KMS-11 (cell line): ENCODE results near the gene PKIG.

Experiments used
- H2AFZ ChIP-seq: fragments of 200-600 bp; sonication (generic); 2 replicates; pipeline ENCODE4 v1.6.1; 2016; ENCODE audit warnings: antibody characterized with exemption, mixed run types, low read depth
- H3K27ac ChIP-seq: fragments of 200-600 bp; sonication (generic); 2 replicates; pipeline ENCODE4 v1.6.1; 2016; ENCODE audit warnings: mild to moderate bottlenecking, mixed run types
- H3K27me3 ChIP-seq: fragments of 200-600 bp; sonication (generic); 2 replicates; pipeline ENCODE4 v1.6.1; 2017; ENCODE audit warnings: mild to moderate bottlenecking, low read depth, mixed run types, moderate library complexity; ENCODE audit not compliant: insufficient read depth
- H3K36me3 ChIP-seq: fragments of 200-600 bp; sonication (generic); 2 replicates; pipeline ENCODE4 v1.6.1; 2017; ENCODE audit warnings: mild to moderate bottlenecking, mixed run types; ENCODE audit not compliant: insufficient read depth
- H3K4me1 ChIP-seq: fragments of 200-600 bp; sonication (generic); 2 replicates; pipeline ENCODE4 v1.6.1; 2016; ENCODE audit warnings: mild to moderate bottlenecking, low read depth, mixed run types; ENCODE audit not compliant: poor library complexity, severe bottlenecking
- H3K4me2 ChIP-seq: fragments of 200-600 bp; sonication (generic); 2 replicates; pipeline ENCODE4 v1.7.0; 2016; ENCODE audit warnings: mild to moderate bottlenecking, mixed run types
- H3K4me3 ChIP-seq: fragments of 200-600 bp; sonication (generic); IDR thresholded peaks from 2 replicates; pipeline ENCODE4 v1.6.1; 2017; ENCODE audit warnings: low read depth, low read length, mixed read lengths; ENCODE audit not compliant: insufficient read depth
- H3K79me2 ChIP-seq: fragments of 200-600 bp; sonication (generic); 2 replicates; pipeline ENCODE4 v1.6.1; 2016; ENCODE audit warnings: low read depth, mixed run types; ENCODE audit not compliant: insufficient read depth
- H3K9ac ChIP-seq: fragments of 200-600 bp; sonication (generic); 2 replicates; pipeline ENCODE4 v1.6.1; 2016; ENCODE audit warnings: mild to moderate bottlenecking, mixed run types
- H4K20me1 ChIP-seq: fragments of 200-600 bp; sonication (generic); 2 replicates; pipeline ENCODE4 v1.6.1; 2016; ENCODE audit warnings: mild to moderate bottlenecking, mixed run types; ENCODE audit not compliant: insufficient read depth
- CTCF ChIP-seq: fragments of 200-600 bp; sonication (generic); conservative IDR thresholded peaks from 2 replicates; pipeline ENCODE4 v1.6.1; 2017; ENCODE audit warnings: low read depth, mild to moderate bottlenecking, antibody characterized with exemption, low read length, moderate library complexity, mixed read lengths

PKIG gene

GRCh38 chr20:44641325-44641724 lies 58.9 kb downstream of the PKIG start:
- peaks cover 60% of the 10 kb centered on the region for H3K4me1 ChIP-seq
- peak overlapping the region; percentile 91; the same call in 1 of the 2 replicates for H3K27ac ChIP-seq
- TF ChIP-seq CTCF = no peak
- H4K20me1 ChIP-seq = no peaks in the 10 kb centered on the region
- H3K27me3 ChIP-seq = no peaks in the 10 kb centered on the region
- no peaks in the 10 kb centered on the region; the same call in 1 of the 2 replicates for H3K36me3 ChIP-seq
- H3K79me2 ChIP-seq = peaks cover 70% of the 10 kb centered on the region
- no peak overlapping the region for H2AFZ ChIP-seq
- no peak overlapping the region for H3K4me3 ChIP-seq
- H3K9ac ChIP-seq = no peak overlapping the region; the same call in 1 of the 2 replicates
- H3K4me2 ChIP-seq = peak overlapping the region; percentile 86; the same call in 1 of the 2 replicates

DNA sequence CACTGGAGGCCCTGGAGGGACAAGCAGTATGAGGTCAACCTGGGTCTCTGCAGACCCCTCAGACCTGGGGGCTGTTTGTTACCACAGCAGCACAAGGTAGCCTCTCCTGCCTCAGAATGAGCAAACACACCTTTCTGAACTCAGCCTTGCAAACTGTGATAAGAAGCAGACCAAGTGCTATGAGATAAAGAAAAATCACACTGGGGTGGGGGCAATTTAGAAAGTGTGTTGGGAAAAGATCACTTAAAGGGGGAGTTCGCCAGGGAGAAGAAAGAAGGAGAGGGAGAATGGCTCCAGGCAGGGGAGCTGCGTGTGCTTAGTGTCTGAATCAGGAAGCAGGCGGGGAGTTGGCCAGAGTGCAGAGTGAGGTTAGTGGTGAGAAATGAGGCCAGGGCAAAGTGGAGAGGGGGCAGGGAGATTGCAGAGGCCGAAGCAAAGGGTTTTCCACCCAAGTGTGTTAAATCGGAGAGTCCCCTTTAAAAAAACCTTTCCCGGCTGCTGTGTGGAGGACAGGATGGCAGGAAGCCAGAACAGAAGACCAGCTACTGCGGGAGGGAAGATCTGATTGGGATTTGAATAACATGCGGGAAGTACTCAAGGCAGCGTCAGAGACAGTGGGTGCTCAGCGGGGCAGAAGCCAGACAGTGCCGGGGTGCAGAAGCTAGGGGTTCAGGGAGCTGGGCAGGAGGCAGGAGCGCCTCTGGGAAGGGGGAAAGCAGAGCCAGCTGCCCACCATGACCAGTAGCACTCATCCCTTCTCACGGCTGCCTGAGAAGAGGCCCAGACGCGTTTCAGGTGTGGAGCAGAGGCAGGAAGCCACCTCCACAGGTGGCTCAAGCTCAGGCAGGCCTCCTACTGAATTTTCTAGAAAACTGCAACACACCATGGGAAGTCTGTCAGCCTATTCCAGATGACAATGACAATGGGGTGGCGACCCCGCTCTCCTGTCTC lies 60.1 kb downstream of the PKIG start:
- Histone ChIP-seq H3K36me3 (no peaks in the 10 kb centered on the region; the same call in 1 of the 2 replicates), H3K9ac (peak overlapping the region; percentile 66; the same call in 1 of the 2 replicates)

DNA sequence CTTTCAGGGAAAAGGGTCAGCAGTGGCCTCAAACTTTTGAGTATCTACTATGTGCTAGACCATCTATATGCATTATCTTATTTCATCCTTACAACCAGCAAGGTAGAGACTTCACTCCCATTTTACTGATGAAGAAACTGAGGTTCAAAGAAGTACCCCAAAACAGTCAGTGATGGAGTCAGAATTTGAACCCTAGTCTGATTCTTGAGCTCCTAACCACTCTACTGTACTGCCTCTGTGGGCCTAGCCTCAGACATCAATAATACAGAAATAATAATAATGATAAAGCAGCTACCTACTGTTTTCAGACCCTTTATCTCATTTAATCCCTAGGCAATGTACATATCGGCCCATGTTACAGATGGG lies 60.8 kb downstream of the PKIG start:
- Histone ChIP-seq H4K20me1 (no peaks in the 10 kb centered on the region), H3K4me1 (peaks cover 79% of the 10 kb centered on the region), H3K9ac (peak overlapping the region; percentile 66; the same call in 1 of the 2 replicates), H3K36me3 (no peaks in the 10 kb centered on the region; the same call in 1 of the 2 replicates), H3K79me2 (peaks cover 65% of the 10 kb centered on the region), H2AFZ (no peak overlapping the region), H3K27ac (peak overlapping the region; percentile 91), H3K4me2 (peak overlapping the region; percentile 86), H3K27me3 (no peaks in the 10 kb centered on the region), H3K4me3 (no peak overlapping the region)
- no peak; the same call in none of the 2 replicates for TF ChIP-seq CTCF

More for the DNA sequence above, 60.1 kb downstream of the PKIG start:
- Histone ChIP-seq H3K4me3 (no peak overlapping the region), H3K79me2 (peaks cover 65% of the 10 kb centered on the region), H3K4me1 (peaks cover 72% of the 10 kb centered on the region), H2AFZ (peak overlapping the region; percentile 44; the same call in 1 of the 2 replicates), H3K27ac (peak overlapping the region; percentile 91), H4K20me1 (no peaks in the 10 kb centered on the region), H3K4me2 (peak overlapping the region; percentile 86), H3K27me3 (no peaks in the 10 kb centered on the region)
- peak; percentile 62 for TF ChIP-seq CTCF

DNA sequence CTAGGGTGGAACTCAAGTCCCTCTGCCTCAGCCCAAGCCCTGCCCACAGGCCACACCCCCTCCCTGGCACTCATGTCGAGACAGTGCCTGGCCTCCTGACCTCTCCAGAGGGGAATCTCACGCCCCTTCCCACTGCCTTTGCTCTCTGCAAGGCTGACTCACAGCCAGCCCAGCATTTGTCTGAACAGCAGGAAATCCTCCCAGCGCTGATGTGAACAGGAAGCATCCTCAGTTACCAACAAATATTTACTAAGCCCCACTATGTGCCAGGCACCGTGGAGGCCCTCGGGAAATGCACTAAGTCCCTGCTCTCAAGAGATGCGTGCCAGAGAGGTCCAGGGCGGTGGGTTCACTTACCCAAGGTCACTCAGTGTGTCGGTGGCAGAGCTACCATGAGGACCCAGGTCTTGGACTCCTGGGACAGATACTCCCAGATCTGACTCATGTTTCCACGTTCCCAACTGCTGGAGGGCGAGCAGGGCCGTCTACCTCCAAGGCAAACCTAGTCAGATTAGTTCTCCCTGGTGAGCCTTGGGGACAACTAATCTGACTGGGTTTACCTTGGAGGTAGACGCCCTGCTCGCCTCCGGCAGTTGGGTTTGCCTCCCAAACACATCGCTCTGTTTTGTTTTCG lies 61.3 kb downstream of the PKIG start:
- H3K4me1 ChIP-seq = peaks cover 84% of the 10 kb centered on the region
- peak overlapping the region; percentile 91 for H3K27ac ChIP-seq
- H3K4me3 ChIP-seq = no peak overlapping the region

More for the DNA sequence above, 61.3 kb downstream of the PKIG start:
- no peak for TF ChIP-seq CTCF
- peaks cover 65% of the 10 kb centered on the region for H3K79me2 ChIP-seq
- no peaks in the 10 kb centered on the region; the same call in 1 of the 2 replicates for H3K36me3 ChIP-seq
- H2AFZ ChIP-seq = no peak overlapping the region
- no peaks in the 10 kb centered on the region for H3K27me3 ChIP-seq
- H3K4me2 ChIP-seq = peak overlapping the region; percentile 86
- H4K20me1 ChIP-seq = no peaks in the 10 kb centered on the region
- H3K9ac ChIP-seq = no peak overlapping the region; the same call in 1 of the 2 replicates
